SK-N-SH treated with all-trans-retinoic acid at 6 μM for 48 hours (cell line): ENCODE results near the gene KRT7.

Experiments used
- ATAC-seq: fragments of 200-7000 bp; cut with Tn5 transposase; 3 replicates; pipeline ENCODE4 v1.9.1; 2020; ENCODE audit warnings: mild to moderate bottlenecking, moderate library complexity
- ARNTL ChIP-seq: fragments of 450-650 bp; formaldehyde crosslinking; IDR thresholded peaks from 2 replicates; pipeline ENCODE4 v1.5.0; 2020; ENCODE audit warnings: low read depth, mild to moderate bottlenecking, moderate library complexity, borderline replicate concordance
- CREB5 ChIP-seq: fragments of 250-450 bp; sonication (Bioruptor Pico); IDR thresholded peaks from 2 replicates; pipeline ENCODE4 v1.5.1; 2020; ENCODE audit warnings: low read depth, mild to moderate bottlenecking, moderate library complexity
- CSDC2 ChIP-seq: fragments of 250-450 bp; sonication (Bioruptor Pico); IDR thresholded peaks from 2 replicates; pipeline ENCODE4 v1.5.0; 2020; ENCODE audit warnings: mild to moderate bottlenecking, moderate library complexity
- CSRNP3 ChIP-seq: fragments of 250-450 bp; sonication (Bioruptor Pico); IDR thresholded peaks from 2 replicates; pipeline ENCODE4 v1.5.1; 2021; ENCODE audit warnings: mild to moderate bottlenecking, moderate library complexity
- GLIS3 ChIP-seq: fragments of 250-450 bp; sonication (Bioruptor Pico); IDR thresholded peaks from 2 replicates; pipeline ENCODE4 v1.5.0; 2020; ENCODE audit warnings: mild to moderate bottlenecking, moderate library complexity
- ISL1 ChIP-seq: fragments of 250-450 bp; sonication (Bioruptor Pico); IDR thresholded peaks from 2 replicates; pipeline ENCODE4 v2.1.2; 2022; ENCODE audit warnings: mild to moderate bottlenecking, moderate library complexity
- OSR1 ChIP-seq: fragments of 250-450 bp; sonication (Bioruptor Pico); IDR thresholded peaks from 2 replicates; pipeline ENCODE4 v1.8.0; 2022; ENCODE audit warnings: moderate library complexity, mild to moderate bottlenecking, inconsistent platforms
- PATZ1 ChIP-seq: fragments of 250-450 bp; sonication (Bioruptor Pico); IDR thresholded peaks from 2 replicates; pipeline ENCODE4 v1.8.0; 2020; ENCODE audit warnings: mild to moderate bottlenecking, moderate library complexity, borderline replicate concordance
- POU6F1 ChIP-seq: fragments of 250-450 bp; sonication (Bioruptor Pico); IDR thresholded peaks from 2 replicates; pipeline ENCODE4 v1.8.0; 2021; ENCODE audit warnings: low read depth, mild to moderate bottlenecking, moderate library complexity, borderline replicate concordance
- PPARA ChIP-seq: fragments of 250-450 bp; sonication (Bioruptor Pico); IDR thresholded peaks from 2 replicates; pipeline ENCODE4 v1.5.0; 2020; ENCODE audit warnings: mild to moderate bottlenecking, borderline replicate concordance
- RARB ChIP-seq: fragments of 250-450 bp; sonication (Bioruptor Pico); IDR thresholded peaks from 2 replicates; pipeline ENCODE4 v1.8.0; 2021; ENCODE audit warnings: mild to moderate bottlenecking, moderate library complexity
- SNAI2 ChIP-seq: fragments of 250-450 bp; sonication (Bioruptor Pico); IDR thresholded peaks from 2 replicates; pipeline ENCODE4 v1.5.0; 2020; ENCODE audit warnings: mild to moderate bottlenecking, moderate library complexity
- TSHZ2 ChIP-seq: fragments of 250-450 bp; sonication (Bioruptor Pico); IDR thresholded peaks from 2 replicates; pipeline ENCODE4 v1.5.0; 2020; ENCODE audit warnings: mild to moderate bottlenecking, moderate library complexity
- ZC3H10 ChIP-seq: fragments of 250-450 bp; sonication (Bioruptor Pico); IDR thresholded peaks from 2 replicates; pipeline ENCODE4 v1.5.1; 2021; ENCODE audit warnings: mild to moderate bottlenecking, moderate library complexity
- ZFP3 ChIP-seq: fragments of 250-450 bp; sonication (Bioruptor Pico); IDR thresholded peaks from 2 replicates; pipeline ENCODE4 v1.5.0; 2020; ENCODE audit warnings: mild to moderate bottlenecking, moderate library complexity
- ZFP30 ChIP-seq: fragments of 450-650 bp; formaldehyde crosslinking; IDR thresholded peaks from 2 replicates; pipeline ENCODE4 v1.5.0; 2022; ENCODE audit warnings: mild to moderate bottlenecking, moderate library complexity
- ZNF565 ChIP-seq: fragments of 450-650 bp; formaldehyde crosslinking; conservative IDR thresholded peaks from 2 replicates; pipeline ENCODE4 v1.5.0; 2020; ENCODE audit warnings: low read depth, mild to moderate bottlenecking, moderate library complexity
- ZNF70 ChIP-seq: fragments of 450-650 bp; formaldehyde crosslinking; IDR thresholded peaks from 2 replicates; pipeline ENCODE4 v1.5.0; 2020; ENCODE audit warnings: mild to moderate bottlenecking, moderate library complexity
- ZNF8 ChIP-seq: fragments of 450-650 bp; formaldehyde crosslinking; IDR thresholded peaks from 2 replicates; pipeline ENCODE4 v1.5.0; 2020; ENCODE audit warnings: mild to moderate bottlenecking, moderate library complexity

Gene KRT7

GRCh38 chr12:52241205-52241842, 8.3 kb downstream of the KRT7 start:
- no peak for ATAC-seq
- TF ChIP-seq CSDC2 (CRISPR knock-in tag) (no peak), PATZ1 (CRISPR knock-in tag) (no peak), ZNF8 (no peak), ZNF70 (no peak), OSR1 (CRISPR knock-in tag) (no peak), RARB (CRISPR knock-in tag) (no peak), SNAI2 (CRISPR knock-in tag) (no peak), POU6F1 (CRISPR knock-in tag) (no peak), GLIS3 (no peak), ZNF565 (CRISPR knock-in tag) (no peak), CSRNP3 (CRISPR knock-in tag) (no peak), ISL1 (no peak)

- no peak for ATAC-seq
- no peak for TF ChIP-seq SNAI2 (CRISPR knock-in tag)
- TF ChIP-seq ZFP30, result no peak
- no peak for TF ChIP-seq ZNF565 (CRISPR knock-in tag)
- TF ChIP-seq ISL1, result no peak
- no peak for TF ChIP-seq ZNF70
- TF ChIP-seq ZFP3 (CRISPR knock-in tag), result no peak
- TF ChIP-seq CREB5 (CRISPR knock-in tag), result no peak
- no peak for TF ChIP-seq ARNTL (CRISPR knock-in tag)
- no peak for TF ChIP-seq TSHZ2 (CRISPR knock-in tag)
- TF ChIP-seq ZNF8, result no peak
- no peak for TF ChIP-seq POU6F1 (CRISPR knock-in tag)
- no peak for TF ChIP-seq ZC3H10 (CRISPR knock-in tag)
- TF ChIP-seq GLIS3, result no peak
- no peak for TF ChIP-seq PPARA (CRISPR knock-in tag)
Measured at GRCh38 chr12:52242442-52243258, 9.6 kb downstream of the KRT7 start.
